NCI-H69 (cell line): ENCODE results near the gene WDR73.
A peak's percentile ranks its signal among the peaks of the same experiment; 100 is the strongest.
"Not testable (repeated sequence)": the region's sequence is repeated elsewhere in the genome, so short reads cannot be mapped to it uniquely, and the experiment has no call there.

Experiments
- DNase-seq: peaks from one replicate; lab custom pipeline; 2025; lab: John Stamatoyannopoulos, UW

The WDR73 gene

DNA sequence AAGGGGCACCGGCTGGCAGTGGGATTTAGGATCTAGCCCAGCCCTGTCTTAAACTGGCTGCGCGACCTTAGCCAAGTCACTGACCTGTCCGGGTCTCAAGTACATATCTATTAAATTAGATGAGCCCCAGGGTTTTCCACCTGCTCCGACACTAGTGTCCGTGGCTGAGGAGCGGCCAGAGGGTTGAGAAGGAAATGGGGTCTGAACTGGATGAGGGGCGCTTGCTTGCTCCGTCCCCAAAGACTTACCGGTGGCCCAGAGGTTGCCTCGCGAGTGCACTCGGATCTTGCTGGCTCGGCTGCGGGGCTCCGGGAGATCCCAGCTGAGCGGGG, 3.6 kb upstream of the WDR73 start:
- no peak for DNase-seq

DNA sequence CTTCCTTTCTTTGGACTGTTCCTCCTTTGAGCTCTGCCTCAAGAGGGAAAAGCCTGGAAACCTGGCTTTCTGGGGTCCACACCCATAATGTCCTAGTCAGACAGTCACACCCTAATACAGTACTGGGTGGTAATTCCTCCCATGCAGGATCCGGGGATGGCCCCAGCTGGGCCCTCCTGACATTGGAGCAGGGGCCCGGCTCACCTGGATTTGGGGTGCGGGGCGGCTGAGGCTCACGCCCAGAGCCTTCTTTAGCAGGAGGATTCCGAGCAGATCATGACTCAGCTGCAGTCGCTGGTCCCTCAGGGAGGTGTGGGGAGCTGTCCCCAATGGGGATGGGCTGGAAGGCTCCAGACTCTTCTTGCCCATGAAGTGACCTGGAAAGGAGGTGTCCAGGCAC, 2.9 kb upstream of the WDR73 start:
- no peak for DNase-seq

DNA sequence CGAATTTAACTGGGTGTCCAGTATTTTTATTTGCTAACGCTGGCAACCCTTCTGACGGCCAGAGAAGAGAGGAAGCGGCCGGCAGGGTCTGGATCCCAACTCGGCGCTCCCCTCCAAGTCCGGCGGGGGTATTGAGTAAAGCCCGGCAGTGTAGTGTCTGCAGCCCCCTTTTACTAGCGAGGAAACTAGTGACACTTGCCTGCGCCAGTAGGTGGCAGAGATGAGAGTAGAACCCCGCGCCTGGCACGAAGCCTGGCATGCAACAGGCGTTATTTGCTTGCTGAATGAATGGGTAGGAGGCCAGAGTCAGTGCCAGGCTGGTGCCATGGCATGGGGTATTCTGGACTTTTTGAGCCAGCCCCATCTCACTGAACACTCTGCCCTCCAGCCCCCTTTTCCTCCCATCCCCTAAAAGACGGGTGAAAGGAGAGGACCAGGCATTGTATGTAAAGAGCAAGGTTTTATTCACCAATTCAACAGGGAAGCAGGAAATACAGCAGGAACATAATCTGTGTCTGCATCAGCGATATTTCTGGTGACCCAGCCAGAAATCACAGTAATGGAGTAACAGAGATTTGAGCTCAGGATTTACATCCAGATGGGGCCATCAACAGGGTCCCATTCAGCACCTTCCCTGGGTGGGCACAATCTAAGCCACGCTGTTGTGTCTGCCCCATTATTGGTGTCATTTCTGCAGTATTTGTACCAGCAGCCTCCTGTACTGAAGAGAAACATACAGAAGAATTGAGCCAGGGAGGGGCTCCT, 788 bp upstream of the WDR73 start:
- DNase-seq, result peak; percentile 88

DNA sequence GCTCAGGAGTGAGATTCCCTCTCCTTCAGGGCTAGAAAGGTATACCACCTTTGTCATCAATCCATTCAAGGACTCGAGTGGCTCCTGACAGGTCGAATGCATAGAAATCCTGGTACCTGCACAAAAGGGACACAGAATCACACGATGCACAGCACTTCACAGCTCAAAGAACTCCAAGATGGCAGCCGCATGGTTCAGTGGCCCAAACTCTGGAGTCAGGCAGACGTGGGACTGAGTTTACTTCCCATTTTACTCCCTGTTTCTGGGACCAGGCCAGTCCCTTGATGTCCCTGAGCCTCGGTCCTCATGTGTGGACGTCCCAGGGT, 536 bp downstream of the WDR73 start:
- no peak for DNase-seq

DNA sequence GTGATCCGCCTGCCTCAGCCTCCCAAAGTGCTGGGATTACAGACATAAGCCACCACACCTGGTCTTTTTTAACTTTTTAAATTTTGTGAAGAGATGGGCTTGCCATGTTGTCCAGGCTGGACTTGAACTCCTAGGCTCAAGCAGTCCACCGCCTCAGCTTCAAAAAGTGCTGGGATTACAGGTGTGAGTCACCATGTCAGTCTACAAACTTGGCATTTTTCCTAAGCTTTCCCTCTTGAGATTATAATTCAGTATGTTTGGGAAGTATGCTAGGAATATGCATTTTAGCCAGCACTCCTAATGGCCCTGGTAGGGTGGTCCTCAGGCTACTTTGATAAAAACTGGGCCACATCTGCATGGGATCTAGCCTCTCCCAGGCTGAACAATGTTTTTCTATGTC, 4.4 kb downstream of the WDR73 start:
- DNase-seq, result no peak

DNA sequence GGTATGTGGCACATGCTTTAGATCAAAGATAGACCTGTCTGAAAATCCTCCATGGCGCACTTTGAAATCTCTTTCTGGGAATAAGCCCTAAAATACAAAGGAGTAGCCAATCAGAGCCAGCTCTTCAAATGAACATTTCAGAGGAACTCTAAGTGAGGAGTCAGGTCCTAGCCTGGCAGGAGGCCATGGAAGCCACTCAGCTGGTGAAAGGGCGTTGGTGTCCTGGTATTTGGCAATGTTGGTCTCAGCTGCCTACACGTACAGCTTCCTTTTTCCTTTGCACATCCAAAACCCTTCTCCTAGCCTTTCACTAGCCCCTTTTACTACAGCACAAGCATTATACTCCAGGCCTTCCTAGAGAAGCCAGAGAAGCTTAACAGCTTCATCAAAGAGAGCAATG, 5.5 kb downstream of the WDR73 start:
- DNase-seq, result no peak

DNA sequence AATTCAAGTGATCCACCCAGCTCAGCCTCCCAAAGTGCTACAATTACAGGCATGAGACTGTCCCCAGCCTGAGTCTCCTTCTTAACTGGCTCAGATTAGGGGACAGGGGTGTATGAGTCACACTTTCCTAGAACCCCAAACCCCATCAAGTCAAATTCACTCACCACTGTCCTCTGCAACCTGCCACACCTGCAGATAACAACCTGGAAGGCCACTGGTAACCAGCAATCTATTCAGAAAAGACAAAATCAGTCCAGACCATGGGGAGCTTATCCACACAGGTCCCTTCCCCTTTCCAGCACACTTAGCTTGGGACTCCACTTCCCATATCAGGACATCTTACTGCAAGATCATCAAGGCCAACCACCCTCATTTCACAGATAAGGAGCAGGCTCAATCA, 6.4 kb downstream of the WDR73 start:
- no peak for DNase-seq

DNA sequence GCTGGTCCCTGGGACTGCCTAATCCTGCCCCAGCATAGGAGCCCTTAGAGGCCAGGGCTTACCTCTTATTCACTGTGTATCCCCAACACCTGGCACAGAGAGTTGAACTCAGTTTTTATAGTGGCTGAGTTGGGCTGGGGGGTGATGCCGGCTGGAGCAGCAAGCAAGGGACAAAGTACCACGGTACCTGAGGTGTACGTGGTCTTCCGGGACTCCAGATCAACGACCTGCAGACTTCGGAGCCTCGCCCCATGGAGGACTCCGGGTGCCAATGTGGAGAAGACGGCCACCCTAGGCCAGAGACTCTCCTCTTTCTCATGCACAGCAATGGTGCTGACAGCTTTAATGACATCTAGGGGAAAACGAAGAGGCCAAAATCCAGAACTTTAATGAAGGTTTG, 8.1 kb downstream of the WDR73 start:
- no peak for DNase-seq

DNA sequence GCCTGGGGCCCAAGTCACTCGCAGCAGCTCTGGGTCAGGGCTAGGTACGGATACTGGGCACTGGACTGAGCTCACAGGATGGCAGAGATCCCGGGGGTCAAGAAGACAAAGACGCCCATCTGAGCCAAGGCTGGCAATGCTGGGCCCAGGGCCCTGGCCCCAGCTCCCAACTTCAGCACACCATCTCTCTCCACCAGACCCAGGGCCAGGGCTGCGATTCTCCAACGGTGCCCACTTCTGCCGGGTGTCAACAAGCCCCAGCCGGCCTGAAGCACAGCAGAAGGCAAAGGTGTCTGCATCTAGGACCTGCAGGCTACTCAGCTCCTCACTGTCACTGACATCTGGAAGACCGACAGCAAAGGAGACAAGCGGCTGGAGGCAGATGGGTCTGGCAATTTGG, 8.6 kb downstream of the WDR73 start:
- DNase-seq, result no peak

DNA sequence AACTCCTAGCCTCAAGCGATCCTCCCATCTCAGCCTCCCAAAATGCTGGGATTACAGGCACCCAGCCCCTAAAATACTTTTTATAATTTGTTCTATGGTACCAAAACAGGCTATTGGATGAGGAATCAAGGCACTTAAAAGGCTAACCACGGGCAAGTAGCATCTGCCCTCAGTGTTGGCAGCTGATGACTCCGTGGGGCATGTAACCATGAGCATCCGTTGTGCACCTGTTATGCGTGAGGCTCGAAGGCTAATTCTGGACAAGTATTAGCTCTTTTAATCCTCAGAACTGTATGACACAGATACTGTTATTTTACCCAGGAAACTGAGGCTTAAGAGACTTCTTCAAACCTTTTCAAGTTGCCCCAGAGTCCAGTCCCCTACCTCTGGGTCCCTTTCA, 10.2 kb downstream of the WDR73 start:
- DNase-seq, result no peak

DNA sequence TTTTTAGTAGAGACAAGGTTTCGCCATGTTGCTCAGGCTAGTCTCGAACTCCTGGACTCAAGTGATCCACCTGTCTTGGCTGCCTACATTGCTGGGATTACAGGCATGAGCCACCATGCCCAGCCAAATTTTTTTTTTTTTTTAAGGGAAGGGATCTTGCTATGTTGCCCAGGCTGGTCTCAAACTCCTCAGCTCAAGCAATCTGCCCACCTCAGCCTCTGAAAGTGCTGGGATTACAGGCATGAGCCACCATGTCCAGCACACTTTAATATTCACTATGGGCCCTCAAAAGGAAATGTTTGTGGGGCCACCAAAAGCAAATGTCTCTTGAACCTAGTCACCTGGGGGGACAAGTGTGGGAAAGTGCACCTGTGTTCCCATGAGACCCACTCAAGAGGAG, 11.4 kb downstream of the WDR73 start:
- DNase-seq, result not testable (repeated sequence)

DNA sequence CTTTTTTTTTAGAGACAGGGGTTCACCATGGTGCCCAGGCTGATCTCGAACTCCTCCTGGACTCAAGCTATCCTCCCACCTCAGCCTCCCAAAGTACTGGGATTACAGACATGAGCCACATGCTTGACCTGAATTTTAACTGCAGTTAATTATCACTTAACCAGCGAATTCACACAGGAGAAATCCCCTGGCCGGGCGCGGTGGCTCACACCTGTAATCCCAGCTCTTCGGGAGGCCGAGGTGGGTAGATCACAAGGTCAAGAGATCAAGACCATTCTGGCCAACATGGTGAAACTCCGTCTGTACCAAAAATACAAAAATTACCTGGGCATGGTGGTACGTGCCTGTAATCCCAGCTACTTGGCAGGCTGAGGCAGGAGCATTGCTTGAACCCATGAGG, 12.2 kb downstream of the WDR73 start:
- DNase-seq, result not testable (repeated sequence)

DNA sequence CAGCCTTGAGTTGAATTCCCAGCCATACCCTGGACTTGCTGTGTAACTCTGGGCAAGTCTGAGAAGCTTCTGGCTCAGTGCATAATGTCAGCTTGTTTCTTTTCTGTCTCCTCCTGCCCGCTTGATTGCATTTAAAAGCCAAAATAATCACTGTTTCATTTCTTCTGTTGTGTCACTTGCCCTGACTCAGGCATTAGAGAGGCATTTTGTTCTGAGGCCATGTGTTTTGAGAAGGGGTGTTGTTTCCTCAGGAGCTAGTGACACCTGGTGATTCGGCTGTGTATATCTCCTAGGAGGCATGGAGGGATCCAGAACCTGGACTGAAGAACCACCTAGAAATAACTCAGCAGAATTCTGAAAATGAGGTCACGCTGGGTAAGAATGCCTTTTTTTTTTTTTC, 16.0 kb downstream of the WDR73 start:
- DNase-seq, result peak; percentile 6

DNA sequence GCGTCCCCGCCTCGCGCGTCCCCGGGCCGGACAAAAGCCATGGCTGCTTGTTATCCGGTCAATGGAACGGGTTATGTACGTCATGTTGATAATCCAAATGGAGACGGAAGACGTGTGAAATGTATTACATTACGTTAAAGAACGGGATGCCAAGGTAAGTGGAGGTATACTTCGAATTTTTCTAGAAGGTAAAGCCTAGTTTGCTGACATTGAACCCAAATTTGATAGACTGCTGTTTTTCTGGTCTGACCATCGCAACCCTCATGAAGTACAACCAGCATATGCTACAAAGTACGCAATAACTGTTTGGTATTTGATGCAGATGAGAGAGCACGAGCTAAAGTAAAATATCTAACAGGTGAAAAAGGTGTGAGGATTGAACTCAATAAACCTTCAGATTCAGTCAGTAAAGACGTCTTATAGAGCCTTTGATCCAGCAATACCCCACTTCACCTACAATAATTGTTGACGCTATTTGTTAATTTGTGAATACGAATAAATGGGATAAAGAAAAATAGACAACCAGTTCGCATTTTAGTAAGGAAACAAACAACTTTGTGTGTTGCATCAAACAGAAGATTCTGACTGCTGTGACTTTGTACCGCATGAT, 19.8 kb downstream of the WDR73 start:
- DNase-seq, result no peak

DNA sequence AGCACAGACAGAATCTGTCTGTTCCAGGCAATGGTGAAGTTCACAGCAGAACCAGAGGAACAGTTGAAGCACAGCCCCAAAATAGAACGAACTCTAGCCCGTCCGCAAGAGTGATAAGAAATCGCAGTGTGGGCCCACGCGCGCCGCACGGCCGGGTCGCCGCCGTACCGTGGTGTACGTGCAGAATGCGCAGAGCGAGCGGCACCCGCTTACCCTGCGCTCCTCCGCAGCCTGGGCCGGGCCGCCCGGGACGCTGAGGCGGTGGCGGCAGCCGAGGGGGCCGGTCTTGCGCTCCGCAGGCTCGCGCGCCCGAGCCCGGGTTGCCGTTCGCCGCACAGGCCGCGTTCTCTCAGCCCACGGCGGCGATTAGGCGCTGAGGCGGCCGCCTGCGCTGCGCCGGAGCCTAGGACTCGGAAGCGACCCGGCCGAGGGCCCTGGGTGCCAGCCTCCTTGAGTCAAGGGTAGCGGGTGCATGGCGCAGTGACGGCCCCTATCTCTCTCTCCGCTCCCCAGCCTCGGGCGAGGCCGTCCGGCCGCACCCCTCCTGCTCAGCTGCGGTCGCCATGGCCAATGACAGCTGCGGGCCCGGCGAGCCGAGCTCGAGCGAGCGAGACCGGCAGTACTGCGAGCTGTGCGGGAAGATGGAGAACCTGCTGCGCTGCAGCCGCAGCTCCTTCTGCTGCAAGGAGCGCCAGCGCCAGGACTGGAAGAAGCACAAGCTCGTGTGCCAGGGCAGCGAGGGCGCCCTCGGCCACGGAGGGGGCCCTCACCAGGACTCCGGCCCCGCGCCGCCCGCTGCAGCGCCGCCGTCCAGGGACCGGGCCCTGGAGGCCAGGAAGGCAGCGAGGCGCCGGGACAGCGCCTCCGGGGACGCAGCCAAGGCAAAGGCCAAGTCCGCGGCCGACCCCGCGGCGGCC, 20.5 kb downstream of the WDR73 start:
- peak; percentile 61 for DNase-seq

DNA sequence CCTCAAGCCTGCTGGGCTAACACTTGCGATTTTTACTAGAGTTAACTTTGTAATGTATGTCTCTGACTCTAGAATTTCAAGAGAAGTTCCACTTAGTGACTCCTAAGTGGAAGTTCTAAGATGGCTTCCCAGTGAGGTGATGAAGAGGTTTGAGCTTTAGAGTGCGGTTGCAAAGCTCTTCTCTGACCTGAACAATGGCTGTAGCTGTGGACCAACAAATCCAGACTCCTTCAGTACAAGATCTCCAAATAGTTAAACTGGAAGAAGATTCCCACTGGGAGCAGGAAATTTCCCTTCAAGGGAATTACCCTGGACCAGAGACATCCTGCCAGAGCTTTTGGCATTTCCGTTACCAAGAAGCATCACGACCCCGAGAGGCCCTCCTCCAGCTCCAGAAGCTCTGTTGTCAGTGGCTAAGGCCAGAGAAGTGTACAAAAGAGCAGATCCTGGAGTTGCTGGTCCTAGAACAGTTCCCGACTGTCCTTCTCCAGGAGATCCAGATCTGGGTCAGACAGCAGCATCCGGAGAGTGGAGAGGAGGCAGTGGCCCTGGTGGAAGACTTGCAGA, 22.3 kb downstream of the WDR73 start:
- peak; percentile 15 for DNase-seq

DNA sequence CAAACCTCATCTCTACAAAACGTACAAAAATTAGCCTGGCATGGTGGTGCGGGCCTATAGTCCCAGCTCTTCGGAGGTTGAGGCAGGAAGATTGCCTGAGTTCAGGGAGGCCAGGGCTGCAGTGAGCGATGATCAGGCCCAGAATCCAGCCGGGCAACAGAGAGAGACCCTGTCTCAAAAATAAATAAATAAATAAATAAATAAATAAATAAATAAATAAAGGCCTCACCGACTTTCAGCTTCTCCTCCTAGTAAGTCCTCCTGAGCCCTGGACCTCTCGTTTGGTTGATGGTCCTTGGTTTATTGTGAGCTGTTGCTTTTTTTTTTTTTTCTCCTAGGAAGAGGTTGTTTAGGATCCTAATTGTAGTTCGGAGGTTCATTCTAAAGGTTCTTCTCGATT, 25.1 kb downstream of the WDR73 start:
- DNase-seq, result no peak

DNA sequence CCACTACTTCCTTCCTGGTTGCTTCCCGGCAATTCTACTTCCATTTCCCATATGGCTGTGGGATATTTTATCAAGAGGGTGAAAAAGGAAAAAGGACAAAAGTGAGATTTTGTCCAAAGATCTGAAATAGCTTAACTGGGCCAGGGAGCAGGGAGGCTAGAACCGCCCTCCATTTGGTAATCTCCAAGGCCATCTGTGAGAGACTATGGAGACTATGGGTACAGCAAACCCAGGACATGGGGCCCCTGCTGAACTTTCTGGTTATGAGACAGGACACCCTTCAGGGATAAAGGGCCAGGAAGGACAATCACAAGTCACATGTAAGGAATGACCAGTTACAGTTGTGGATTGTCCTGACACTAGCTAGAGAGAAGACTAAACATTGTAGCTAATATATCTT, 29.0 kb downstream of the WDR73 start:
- DNase-seq, result no peak

DNA sequence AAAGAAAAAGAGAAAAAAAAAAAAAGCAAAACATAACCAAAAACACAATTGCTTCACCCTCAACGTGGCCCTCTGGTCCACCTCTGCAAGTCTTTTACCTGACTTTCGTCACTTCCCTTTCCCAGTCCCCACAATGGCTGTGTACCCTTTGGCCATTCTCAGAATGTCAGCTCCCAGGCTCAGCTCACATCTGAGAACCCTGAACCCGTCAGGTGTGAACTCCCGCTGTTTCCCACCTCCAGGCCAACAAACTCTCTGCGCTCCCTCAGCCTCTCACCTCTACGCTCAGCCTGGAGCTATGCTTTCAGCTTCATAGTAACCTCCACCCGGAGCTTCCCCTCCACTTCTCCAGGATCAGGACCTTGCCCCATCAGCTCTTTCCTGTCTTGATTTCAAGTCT, 29.7 kb downstream of the WDR73 start:
- no peak for DNase-seq

DNA sequence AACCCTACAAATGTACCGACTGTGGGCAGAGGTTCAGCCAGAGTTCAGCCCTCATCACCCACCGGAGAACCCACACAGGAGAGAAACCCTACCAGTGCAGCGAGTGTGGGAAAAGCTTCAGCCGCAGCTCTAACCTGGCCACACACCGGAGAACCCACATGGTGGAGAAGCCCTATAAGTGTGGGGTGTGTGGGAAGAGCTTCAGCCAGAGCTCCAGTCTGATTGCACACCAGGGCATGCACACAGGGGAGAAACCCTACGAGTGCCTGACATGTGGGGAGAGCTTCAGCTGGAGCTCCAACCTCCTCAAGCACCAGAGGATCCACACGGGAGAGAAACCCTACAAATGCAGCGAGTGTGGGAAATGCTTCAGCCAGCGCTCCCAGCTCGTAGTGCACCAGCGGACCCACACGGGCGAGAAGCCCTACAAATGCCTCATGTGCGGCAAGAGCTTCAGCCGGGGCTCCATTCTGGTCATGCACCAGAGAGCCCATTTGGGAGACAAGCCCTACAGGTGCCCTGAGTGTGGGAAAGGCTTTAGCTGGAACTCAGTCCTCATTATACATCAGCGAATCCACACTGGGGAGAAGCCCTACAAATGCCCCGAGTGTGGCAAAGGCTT, 32.6 kb downstream of the WDR73 start:
- no peak for DNase-seq

DNA sequence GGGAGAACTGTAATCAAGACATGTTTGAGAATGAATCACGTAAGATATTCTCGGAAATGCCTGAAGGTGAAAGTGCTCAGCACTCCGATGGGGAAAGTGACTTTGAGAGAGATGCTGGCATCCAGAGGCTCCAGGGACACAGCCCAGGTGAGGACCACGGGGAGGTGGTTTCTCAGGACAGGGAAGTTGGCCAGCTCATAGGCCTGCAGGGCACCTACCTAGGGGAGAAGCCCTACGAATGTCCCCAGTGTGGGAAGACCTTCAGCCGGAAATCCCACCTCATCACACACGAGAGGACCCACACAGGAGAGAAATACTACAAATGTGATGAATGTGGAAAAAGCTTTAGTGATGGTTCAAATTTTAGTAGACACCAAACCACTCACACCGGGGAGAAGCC, 33.5 kb downstream of the WDR73 start:
- DNase-seq, result no peak

DNA sequence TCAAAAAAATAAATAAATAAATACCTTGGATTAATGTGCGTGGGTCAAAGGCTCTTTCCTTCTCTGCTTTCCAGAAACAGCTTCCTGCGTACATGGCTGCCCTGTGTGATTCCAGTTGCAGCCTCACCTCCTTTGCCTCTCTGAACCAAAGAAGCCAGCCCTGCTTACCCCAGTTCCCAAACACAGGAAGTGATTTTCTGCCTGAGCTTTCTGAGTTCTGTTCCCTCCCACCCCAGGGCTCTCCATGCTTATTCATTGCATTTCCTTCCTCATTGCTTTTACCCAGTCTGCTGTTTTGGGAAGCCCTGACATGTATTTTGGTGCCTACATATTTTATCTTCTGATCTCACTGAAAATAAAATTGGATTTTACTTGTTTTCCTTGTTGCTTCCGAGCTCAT, 37.8 kb downstream of the WDR73 start:
- DNase-seq, result no peak

DNA sequence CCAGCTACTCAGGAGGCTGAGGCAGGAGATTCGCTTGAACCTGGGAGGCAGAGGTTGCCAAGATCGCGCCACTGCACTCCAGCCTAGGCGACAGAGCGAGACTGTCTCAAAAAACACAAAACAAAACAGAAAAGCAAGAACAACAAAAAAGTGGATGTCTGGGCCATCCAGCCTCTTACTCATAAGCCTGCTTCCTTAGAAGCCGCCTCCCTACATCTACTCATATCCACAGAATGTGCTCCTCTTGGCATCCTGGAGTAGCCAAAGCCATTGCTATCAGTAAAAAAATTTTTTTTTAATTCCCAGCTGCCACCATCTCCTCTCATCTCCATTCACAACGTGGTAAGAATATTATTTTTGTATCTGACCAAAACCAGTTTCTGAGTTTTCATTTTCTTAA, 42.5 kb downstream of the WDR73 start:
- no peak for DNase-seq
